Neutrophil (primary cell): Measurements from ENCODE around the gene NOTO.

Source experiments
- H3K27ac ChIP-seq: fragments of 200-600 bp; sonication (generic); 2 replicates; pipeline ENCODE4 v1.5.1; 2016; ENCODE audit warnings: mild to moderate bottlenecking, moderate library complexity
- H3K27me3 ChIP-seq: fragments of 200-600 bp; sonication (generic); 2 replicates; pipeline ENCODE4 v1.6.0; 2016; ENCODE audit warnings: mild to moderate bottlenecking
- H3K36me3 ChIP-seq: fragments of 200-600 bp; sonication (generic); 2 replicates; pipeline ENCODE4 v1.5.1; 2017
- H3K4me1 ChIP-seq, 2 experiments: fragments of 200-600 bp in 1 of 2; sonication (generic) in 1 of 2; 1 replicate in 1 of 2; 2 replicates in 1 of 2; pipeline versions ENCODE4 v1.5.1 to v1.6.1; 2013 to 2016; ENCODE audit warnings: low read depth in 1 of 2, low read length in 1 of 2, mild to moderate bottlenecking in 1 of 2, moderate library complexity in 1 of 2; ENCODE audit not compliant: control insufficient read depth in 1 of 2, insufficient read depth in 1 of 2
- H3K4me3 ChIP-seq, 2 experiments: fragments of 200-600 bp in 1 of 2; sonication (generic) in 1 of 2; 1 replicate in 1 of 2; 2 replicates in 1 of 2; pipeline ENCODE4 v1.5.1; 2013 to 2016; ENCODE audit warnings: low read depth in 1 of 2, low read length in 1 of 2, mild to moderate bottlenecking in 1 of 2, moderate library complexity in 1 of 2
- H3K9me3 ChIP-seq: fragments of 200-600 bp; sonication (generic); 2 replicates; pipeline ENCODE4 v1.5.1; 2016
- CTCF ChIP-seq: fragments of 200-600 bp; sonication (generic); IDR thresholded peaks from 2 replicates; pipeline ENCODE4 v1.5.1; 2016; ENCODE audit warnings: antibody characterized with exemption

NOTO gene

DNA sequence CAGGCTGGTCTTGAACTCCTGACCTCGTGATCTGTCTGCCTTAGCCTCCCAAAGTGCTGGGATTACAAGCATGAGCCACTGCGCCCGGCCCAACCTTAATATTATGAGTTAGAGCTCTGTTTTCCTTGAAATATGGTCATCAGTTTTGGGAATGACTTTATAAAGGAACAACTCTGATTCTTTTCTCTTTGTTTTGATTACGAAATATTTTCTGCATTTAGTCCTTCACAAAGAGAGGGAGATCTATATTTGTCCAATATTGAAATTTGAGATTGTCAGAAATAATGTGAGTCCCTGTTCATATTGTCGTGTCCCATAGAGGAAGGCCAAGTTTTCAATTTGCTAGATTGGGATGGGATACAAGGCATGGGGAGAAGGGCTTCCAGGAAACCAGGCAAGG lies 14.8 kb downstream of the NOTO start:
- no peaks in the 10 kb centered on the region for H3K36me3 ChIP-seq
- no peaks in the 10 kb centered on the region for H3K27me3 ChIP-seq
- no peak for TF ChIP-seq CTCF
- H3K4me3 ChIP-seq: no peak overlapping the region
- no peak overlapping the region for H3K27ac ChIP-seq
- H3K9me3 ChIP-seq: no peaks in the 10 kb centered on the region
- peaks cover 13 to 16% of the 10 kb centered on the region in 2 experiments for H3K4me1 ChIP-seq

- H3K27me3 ChIP-seq: no peaks in the 10 kb centered on the region
- H3K27ac ChIP-seq: no peak overlapping the region
- no peak for TF ChIP-seq CTCF
- no peaks in the 10 kb centered on the region for H3K9me3 ChIP-seq
- no peak overlapping the region for H3K4me3 ChIP-seq
- peaks cover 12 to 13% of the 10 kb centered on the region in 2 experiments for H3K4me1 ChIP-seq
- no peaks in the 10 kb centered on the region for H3K36me3 ChIP-seq
Measured at GRCh38 chr2:73217826-73218225, 15.5 kb downstream of the NOTO start.

DNA sequence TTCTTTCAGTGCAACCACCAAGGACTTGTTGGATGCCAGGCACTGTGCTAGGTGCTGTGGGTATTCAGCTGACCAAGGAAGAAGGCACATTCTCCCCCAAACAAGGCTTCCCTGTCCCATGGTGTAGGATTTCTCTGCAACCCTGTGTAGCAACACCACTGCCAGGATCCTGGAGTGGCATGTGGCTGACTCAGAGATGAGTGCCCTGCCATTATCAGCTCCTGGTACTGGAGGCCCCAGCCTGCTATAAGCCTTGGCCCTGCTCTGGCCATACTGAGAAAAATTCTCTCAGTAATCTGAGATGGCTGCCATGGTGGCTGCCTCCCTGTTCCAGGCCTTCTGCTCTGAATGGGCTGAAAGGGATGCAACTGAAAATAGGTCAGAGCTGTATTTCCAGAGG lies 15.9 kb downstream of the NOTO start:
- Histone ChIP-seq H3K36me3 (no peaks in the 10 kb centered on the region), H3K27me3 (no peaks in the 10 kb centered on the region), H3K4me1 (peaks cover 12 to 13% of the 10 kb centered on the region in 2 experiments), H3K4me3 (no peak overlapping the region), H3K27ac (no peak overlapping the region), H3K9me3 (no peaks in the 10 kb centered on the region)
- no peak for TF ChIP-seq CTCF

DNA sequence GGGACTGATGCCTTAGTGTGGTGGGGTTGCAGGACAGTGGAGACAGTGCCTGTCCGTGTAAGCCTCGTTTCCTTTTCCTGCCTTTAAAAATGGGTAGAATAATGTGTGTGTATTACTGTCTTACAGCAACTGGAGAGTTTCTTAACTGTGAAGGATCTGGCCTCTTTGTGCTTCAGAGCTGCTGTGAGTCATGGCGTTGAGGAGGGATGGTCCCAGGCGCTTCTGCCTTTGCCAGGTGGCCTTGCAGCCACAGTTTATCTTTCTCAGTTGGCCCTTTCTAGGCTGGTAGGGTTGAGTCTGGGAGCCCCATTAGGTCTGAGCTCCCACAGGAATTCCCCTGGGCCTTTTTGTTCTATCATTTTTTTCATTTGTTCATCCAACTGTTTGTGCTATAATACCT lies 21.4 kb downstream of the NOTO start:
- no peaks in the 10 kb centered on the region for H3K4me1 ChIP-seq
- H3K4me3 ChIP-seq: no peak overlapping the region
- no peak overlapping the region for H3K27ac ChIP-seq
- no peaks in the 10 kb centered on the region for H3K27me3 ChIP-seq
- no peak for TF ChIP-seq CTCF
- H3K36me3 ChIP-seq: peaks cover 19% of the 10 kb centered on the region
- no peaks in the 10 kb centered on the region for H3K9me3 ChIP-seq

- no peak for TF ChIP-seq CTCF
- peaks cover 21% of the 10 kb centered on the region for H3K36me3 ChIP-seq
- no peak overlapping the region for H3K4me3 ChIP-seq
- no peaks in the 10 kb centered on the region for H3K27me3 ChIP-seq
- H3K9me3 ChIP-seq: no peaks in the 10 kb centered on the region
- no peak overlapping the region for H3K27ac ChIP-seq
- H3K4me1 ChIP-seq: no peaks in the 10 kb centered on the region
Measured at GRCh38 chr2:73225513-73226360, 23.4 kb downstream of the NOTO start.
